Measurements from ENCODE around the gene MYD88.
"Not testable (repeated sequence)": the region's sequence is repeated elsewhere in the genome, so short reads cannot be mapped to it uniquely, and the experiment has no call there.

The MYD88 gene

DNA sequence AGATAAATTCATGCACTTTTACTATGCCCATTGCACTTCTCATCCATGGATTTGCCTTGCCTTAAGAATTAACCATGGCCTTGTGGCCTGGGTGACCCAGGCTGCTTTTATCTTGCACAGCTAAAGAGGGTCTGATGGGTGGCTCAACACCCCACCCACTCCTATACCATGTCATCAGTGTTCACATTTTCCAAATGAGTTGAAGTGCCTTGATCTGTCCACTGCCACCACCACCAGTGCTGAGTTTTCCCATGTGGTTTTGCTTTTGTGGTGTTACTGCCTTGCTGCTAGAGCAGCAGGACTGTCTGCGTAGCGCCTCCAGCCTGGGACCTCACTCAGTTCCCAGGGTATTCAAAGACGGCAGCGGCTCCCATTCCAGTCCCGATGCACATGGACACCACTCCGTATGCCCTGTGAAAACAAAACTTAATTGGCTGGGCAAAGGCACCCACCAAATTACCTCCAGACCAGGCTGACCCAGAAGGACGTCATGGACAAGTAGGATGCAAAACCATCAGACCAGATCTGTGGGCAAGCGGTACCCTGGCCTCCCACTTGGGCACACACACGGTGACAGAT, 15.7 kb upstream of the MYD88 start:
- in situ Hi-C loops (cut with MboI; ENCODE audit: low pct_unique_long_range_greater_than_20kb, low sequenced_read_pairs): no loop called here
- DNase-seq: no peak

DNA sequence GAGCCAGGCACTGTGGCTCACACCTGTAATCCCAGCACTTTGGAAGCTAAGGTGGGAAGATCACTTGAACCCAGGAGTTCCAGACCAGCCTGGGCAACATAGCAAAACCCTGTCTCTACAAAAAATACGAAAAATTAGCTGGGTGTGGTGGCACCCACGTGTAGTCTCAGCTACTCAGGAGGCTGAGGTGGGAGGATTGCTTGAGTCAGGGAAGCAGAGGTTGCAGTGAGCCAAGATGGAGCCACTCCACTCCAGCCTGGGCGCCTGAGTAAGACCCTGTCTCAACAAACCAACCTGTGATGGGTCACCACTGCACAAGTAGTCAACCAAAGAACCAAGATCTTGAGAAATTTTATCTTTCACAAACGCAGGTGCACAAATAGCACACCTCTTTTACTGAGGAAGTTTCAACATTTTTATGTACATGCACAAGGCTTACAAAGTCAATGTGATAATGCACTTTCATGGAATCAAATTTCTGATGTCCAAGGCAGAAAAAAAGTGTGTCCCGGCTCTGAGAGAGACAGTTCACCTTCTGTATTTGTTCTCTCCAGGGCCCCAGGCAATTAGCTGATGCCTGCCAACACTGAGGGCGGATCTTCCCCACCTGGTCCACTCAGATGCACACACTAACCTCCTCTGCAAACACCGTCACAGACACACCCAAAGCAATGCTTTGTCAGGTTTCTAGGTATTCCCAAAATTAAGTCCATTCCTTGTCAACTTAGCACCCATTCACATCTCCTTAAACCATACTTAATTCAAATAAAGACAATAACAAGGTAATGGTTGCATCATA, 13.9 kb upstream of the MYD88 start:
- no peak for DNase-seq
- in situ Hi-C loops (cut with MboI; ENCODE audit: low pct_unique_long_range_greater_than_20kb, low sequenced_read_pairs): loop anchor here (25.0 kb wide), 1 partner anchor 363 kb away; the partner anchor contains the start of gene EXOG

DNA sequence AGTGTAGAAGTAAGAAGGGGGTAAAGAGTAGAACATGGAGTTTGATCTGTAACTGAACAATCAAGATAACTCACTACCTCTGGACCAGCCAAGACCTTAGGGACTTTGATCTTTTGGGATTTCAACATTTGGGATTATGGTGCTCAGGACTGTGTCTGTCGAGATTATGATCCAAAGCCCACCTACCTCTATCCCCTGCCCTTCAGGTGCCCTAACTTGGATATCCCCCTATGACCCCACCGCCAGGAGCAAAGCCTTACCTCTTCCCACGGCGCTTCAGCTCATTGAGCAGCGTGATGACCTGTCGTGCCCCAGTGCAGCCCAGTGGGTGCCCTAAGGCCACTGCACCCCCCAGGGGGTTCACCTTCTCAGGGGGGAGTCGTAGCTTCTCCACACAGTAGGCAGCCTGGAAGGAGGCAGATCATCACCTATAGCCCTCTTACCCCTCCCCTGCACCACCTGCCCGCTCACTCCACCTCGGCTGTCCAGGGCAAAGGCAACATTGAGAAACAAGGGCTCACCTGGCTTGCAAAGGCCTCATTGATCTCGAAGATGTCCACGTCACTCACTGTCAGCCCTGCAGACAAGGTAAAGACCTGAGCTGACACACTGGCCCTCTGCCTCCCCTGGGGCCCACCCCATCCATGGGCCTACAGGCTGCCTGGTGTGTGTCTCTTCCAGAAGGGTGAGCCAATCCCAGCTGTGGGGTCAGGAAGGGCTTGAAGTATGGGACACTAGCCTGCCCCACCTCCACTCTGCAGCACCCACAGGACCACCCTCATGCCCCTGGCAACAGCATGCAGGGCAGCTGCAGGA, 12.9 kb upstream of the MYD88 start:
- in situ Hi-C loops (cut with MboI; ENCODE audit: low pct_unique_long_range_greater_than_20kb, low sequenced_read_pairs): loop anchor here (25.0 kb wide), 1 partner anchor 362 kb away; the partner anchor contains the start of gene EXOG

DNA sequence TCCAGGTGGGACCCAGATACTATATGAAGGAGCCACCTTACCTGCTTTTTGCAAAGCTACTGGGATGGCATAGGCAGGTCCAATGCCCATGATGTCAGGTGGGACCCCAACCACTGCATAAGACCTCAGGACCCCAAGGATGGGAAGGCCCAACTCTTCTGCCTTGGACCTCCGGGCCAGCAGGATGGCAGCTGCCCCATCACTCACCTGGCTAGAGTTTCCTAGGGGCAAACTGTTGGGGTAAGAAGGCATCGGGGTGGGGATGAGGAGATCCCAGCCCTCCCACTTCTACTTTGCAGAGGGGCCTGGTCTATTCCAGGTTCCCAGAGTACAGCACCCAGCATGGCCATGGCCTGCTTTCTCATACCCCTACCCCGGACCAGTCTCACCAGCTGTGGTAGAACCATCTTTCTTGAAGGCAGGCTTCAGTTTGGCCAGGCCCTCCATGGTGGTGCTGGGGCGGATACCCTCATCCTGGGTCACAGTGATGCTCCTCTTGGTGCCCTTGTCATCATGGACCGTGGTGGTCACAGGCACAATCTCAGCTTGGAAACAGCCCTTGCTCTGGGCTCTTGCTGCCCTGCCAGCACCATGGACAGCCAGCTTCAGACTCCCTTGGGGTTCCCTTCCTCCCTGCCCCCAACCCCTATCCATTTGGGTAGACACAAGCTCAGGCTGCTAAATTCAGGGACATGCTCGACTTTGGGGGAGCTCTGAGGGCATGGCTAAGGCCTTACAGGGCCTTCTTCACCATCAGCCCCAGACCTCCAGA, 12.2 kb upstream of the MYD88 start:
- in situ Hi-C loops (cut with MboI; ENCODE audit: low pct_unique_long_range_greater_than_20kb, low sequenced_read_pairs): loop anchor here (25.0 kb wide), 1 partner anchor 361 kb away; the partner anchor contains the start of gene EXOG

More for the DNA sequence above, 12.9 kb upstream of the MYD88 start:
- DNase-seq: no peak

DNA sequence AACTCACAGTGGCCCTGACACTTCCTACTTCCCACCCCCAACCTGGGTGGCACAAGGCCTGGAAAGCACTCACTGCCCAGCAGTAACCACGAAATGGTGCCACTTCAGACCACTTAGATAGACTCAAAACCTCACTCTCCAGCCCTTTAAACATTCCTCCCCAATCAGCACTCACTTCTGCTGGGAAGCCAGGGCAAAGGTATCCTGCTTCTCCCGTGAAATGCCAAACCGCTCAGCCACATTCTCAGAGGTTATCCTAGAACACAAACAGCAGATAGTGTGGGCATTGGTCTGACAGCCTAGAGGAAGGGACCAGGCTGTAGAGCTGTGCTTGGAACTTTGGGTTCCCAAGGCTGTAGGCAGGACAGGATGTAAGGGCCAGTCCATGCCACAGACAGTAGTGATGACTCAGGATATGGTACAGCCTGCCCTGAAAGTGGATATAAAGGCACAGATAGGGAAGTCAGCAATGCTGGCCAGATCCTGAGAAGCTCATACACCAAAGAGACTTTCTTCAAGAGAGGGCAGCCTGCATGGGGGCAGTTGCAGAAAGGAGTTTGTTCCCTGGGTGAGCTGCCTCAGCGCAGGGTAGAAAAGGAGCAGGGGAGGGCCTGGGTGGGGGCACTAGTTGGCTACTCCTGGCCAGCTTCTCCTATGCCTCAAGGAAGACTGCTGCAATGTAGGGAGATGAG, 10.7 kb upstream of the MYD88 start:
- in situ Hi-C loops (cut with MboI; ENCODE audit: low pct_unique_long_range_greater_than_20kb, low sequenced_read_pairs): loop anchor here (25.0 kb wide), 1 partner anchor 360 kb away; the partner anchor contains the start of gene EXOG
- no peak for DNase-seq

More for the DNA sequence above, 12.2 kb upstream of the MYD88 start:
- no peak for DNase-seq

GRCh38 chr3:38128303-38128655, 10.2 kb upstream of the MYD88 start:
- in situ Hi-C loops (cut with MboI; ENCODE audit: low pct_unique_long_range_greater_than_20kb, low sequenced_read_pairs): loop anchor here (25.0 kb wide), 1 partner anchor 359 kb away; the partner anchor contains the start of gene EXOG
- DNase-seq: no peak

DNA sequence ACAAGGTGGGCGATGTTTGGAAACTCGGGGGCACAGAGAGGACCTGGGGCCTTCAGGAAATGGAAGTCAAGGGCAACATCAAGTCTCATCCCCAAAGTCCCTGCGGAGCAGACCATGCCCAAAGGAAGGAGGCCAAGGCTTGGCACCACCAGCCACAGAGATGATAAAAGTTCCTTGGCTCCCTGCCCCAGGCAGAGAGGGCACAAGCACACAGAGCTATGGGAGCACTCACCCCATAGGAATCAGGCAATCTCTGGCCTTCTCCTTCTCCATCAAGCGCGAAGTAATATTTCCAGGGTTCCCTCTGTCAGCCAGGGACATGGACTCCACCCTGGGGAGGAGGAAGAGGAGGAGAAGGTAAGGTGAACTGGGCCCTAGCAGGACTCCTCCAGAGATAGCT, 9.4 kb upstream of the MYD88 start:
- in situ Hi-C loops (cut with MboI; ENCODE audit: low pct_unique_long_range_greater_than_20kb, low sequenced_read_pairs): loop anchor here (25.0 kb wide), 1 partner anchor 358 kb away; the partner anchor contains the start of gene EXOG
- DNase-seq: no peak

GRCh38 chr3:38130631-38131065, 7.8 kb upstream of the MYD88 start:
- no peak for DNase-seq
- in situ Hi-C loops (cut with MboI; ENCODE audit: low pct_unique_long_range_greater_than_20kb, low sequenced_read_pairs): loop anchor here (25.0 kb wide), 1 partner anchor 357 kb away; the partner anchor contains the start of gene EXOG

- DNase-seq: peak; percentile 46
- in situ Hi-C loops (cut with MboI; ENCODE audit: low pct_unique_long_range_greater_than_20kb, low sequenced_read_pairs): loop anchor here (25.0 kb wide), 1 partner anchor 356 kb away; the partner anchor contains the start of gene EXOG
These were observed 6.7 kb upstream of the MYD88 start for GRCh38 chr3:38131621-38132369.

DNA sequence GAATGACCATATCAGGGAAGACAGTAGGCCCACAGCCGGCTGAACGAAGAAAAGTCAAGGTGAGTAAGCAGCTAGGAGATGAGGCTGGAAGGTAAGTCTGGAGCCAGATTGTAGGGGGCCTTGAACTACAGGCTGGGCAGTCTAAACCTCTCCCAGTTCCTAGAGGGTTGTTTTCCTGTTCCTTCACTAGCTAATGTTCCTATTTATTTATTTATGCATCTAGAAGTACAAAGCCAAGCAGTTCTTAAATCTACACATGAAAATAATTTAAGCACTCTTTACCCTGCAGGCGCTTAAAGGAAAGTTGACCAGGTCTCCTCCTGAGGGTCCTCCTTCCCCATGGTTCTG, 5.3 kb upstream of the MYD88 start:
- DNase-seq: no peak
- in situ Hi-C loops (cut with MboI; ENCODE audit: low pct_unique_long_range_greater_than_20kb, low sequenced_read_pairs): loop anchor here (25.0 kb wide), 1 partner anchor 354 kb away; the partner anchor contains the start of gene EXOG

DNA sequence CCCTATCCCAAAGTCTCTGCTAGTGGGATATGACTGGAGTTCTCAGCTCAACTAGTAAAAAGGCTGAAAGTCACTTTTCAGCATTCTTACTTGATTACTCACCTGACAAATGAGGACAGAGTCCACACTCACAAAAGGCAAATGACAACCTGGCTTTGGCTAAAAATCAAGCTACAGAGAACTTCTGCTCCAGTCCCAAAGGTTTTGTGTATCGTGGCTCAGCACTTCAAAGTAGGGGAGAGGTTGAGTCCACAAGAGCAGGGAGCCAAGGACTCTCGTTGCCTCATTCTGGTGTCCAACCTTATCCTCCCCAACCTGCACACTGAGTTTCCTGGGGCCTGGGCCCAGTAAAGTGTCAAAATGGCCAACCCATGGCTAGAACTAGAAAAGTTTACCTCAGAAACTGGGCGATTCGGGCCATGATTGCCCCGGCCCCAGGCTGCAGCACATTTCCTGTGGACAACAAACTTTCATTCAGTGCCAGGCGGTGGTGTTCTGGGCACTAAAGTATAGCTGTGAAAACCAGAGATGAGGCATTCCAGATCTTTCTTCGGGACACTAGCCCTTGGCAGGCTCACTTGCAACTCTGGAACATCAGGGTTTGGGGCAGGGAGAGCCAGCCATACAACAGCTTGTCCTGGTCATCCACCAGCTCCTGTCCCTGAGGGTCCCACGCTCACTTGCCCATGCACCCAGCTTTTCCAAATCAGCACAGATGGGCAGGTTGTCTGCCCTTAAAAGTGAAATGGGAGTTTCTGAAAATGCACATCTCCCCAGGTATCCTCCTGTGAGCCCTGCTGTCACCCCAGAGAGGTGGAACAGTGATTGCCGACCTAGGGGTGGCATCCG, 4.7 kb upstream of the MYD88 start:
- in situ Hi-C loops (cut with MboI; ENCODE audit: low pct_unique_long_range_greater_than_20kb, low sequenced_read_pairs): loop anchor here (25.0 kb wide), 1 partner anchor 354 kb away; the partner anchor contains the start of gene EXOG

GRCh38 chr3:38134517-38135143, 3.8 kb upstream of the MYD88 start:
- DNase-seq: not testable (repeated sequence)
- in situ Hi-C loops (cut with MboI; ENCODE audit: low pct_unique_long_range_greater_than_20kb, low sequenced_read_pairs): loop anchor here (25.0 kb wide), 1 partner anchor 353 kb away; the partner anchor contains the start of gene EXOG

More for the DNA sequence above, 4.7 kb upstream of the MYD88 start:
- DNase-seq: no peak

- in situ Hi-C loops (cut with MboI; ENCODE audit: low pct_unique_long_range_greater_than_20kb, low sequenced_read_pairs): loop anchor here (25.0 kb wide), 1 partner anchor 352 kb away; the partner anchor contains the start of gene EXOG
- peak; percentile 67 for DNase-seq
These were observed 2.7 kb upstream of the MYD88 start for GRCh38 chr3:38135621-38136277.

- in situ Hi-C loops (cut with MboI; ENCODE audit: low pct_unique_long_range_greater_than_20kb, low sequenced_read_pairs): loop anchor here (25.0 kb wide), 1 partner anchor 351 kb away; the partner anchor contains the start of gene EXOG
- no peak for DNase-seq
These were observed 2.1 kb upstream of the MYD88 start for GRCh38 chr3:38136393-38136776.
